HCT116 (cell line): ENCODE data around the gene CRACR2A. TPM values are rescaled to one million over a fixed set of nuclear protein-coding genes. Genes with fewer than 3 reads are reported as not detected.

Experiments
- ATAC-seq: fragments of 200-7000 bp; cut with Tn5 transposase; 2 replicates; pipeline ENCODE4 v1.9.1; 2020; ENCODE audit warnings: mild to moderate bottlenecking, moderate library complexity
- BruUV-seq: library from RNA; stranded (reverse); fragments of 400-500 nt; replicated peaks from 2 replicates; lab custom pipeline; 2021; lab: Mats Ljungman, UMichigan
- CTCF ChIA-PET: fragments of 300-600 bp; sonication (Branson Sonifier 250); formaldehyde crosslinking; loops from one replicate; lab custom pipeline; 2021; ENCODE audit warnings: antibody characterized with exemption; lab: Charles Lee
- POLR2A ChIA-PET: fragments of 300-600, 350-600 bp; sonication (Branson Sonifier 250); formaldehyde crosslinking; loops from one replicate; lab custom pipeline; 2021; ENCODE audit warnings: antibody characterized with exemption; lab: Charles Lee
- RAD21 ChIA-PET, 2 experiments: fragments of 300-600 bp; sonication (Branson Sonifier 250); formaldehyde crosslinking; loops; one replicate each; lab custom pipeline; 2023; ENCODE audit warnings: low total read pairs in 2 of 2; ENCODE audit not compliant: uncharacterized antibody in 2 of 2, unreplicated experiment in 2 of 2, low non-redundant PET in 1 of 2; lab: Charles Lee
- DNase-seq: peaks from one replicate; pipeline ENCODE4 v3.0.0-alpha.2; 2010; ENCODE audit warnings: low read depth, low spot score
- H2AFZ ChIP-seq: fragments of 200-600 bp; shearing (Covaris generic), sonication (generic); 2 replicates; pipeline ENCODE4 v1.6.1; 2017; ENCODE audit warnings: low read depth, mixed run types, mixed read lengths, antibody characterized with exemption, low read length; ENCODE audit not compliant: poor library complexity, severe bottlenecking
- H3K27ac ChIP-seq: 2 replicates; pipeline ENCODE4 v1.5.1; 2012; ENCODE audit warnings: low read depth, low read length
- H3K27me3 ChIP-seq: fragments of 200-600 bp; sonication (generic); 2 replicates; pipeline ENCODE4 v1.6.1; 2016; ENCODE audit warnings: mixed run types, low read length, mixed read lengths; ENCODE audit not compliant: insufficient read depth
- H3K36me3 ChIP-seq, 2 experiments: fragments of 200-500 bp in 1 of 2; fragments of 200-600 bp in 1 of 2; sonication (Bioruptor generic) in 1 of 2; sonication (generic) in 1 of 2; 2 replicates each; pipeline versions ENCODE4 v1.5.1 to v1.6.1; 2014 to 2016; ENCODE audit warnings: low read length in 2 of 2, inconsistent platforms in 1 of 2, mixed read lengths in 1 of 2, mixed run types in 1 of 2; ENCODE audit not compliant: insufficient read depth in 2 of 2, control insufficient read depth in 1 of 2
- H3K4me1 ChIP-seq, 2 experiments: fragments of 200-600 bp in 1 of 2; sonication (generic) in 1 of 2; 2 replicates each; pipeline versions ENCODE4 v1.5.1 to v1.6.1; 2012 to 2017; ENCODE audit warnings: low read length in 2 of 2, inconsistent platforms in 1 of 2, mild to moderate bottlenecking in 1 of 2, mixed read lengths in 1 of 2, mixed run types in 1 of 2, moderate library complexity in 1 of 2; ENCODE audit not compliant: insufficient read depth in 2 of 2, control insufficient read depth in 1 of 2
- H3K4me2 ChIP-seq: fragments of 200-600 bp; sonication (generic); 2 replicates; pipeline ENCODE4 v1.6.1; 2017; ENCODE audit warnings: mixed run types, low read length, mixed read lengths
- H3K4me3 ChIP-seq, 2 experiments: fragments of 200-600 bp in 1 of 2; sonication (generic) in 1 of 2; replicated peaks in 1 of 2; 2 replicates each; pipeline ENCODE4 v1.5.1; 2011 to 2016; ENCODE audit warnings: low read length in 2 of 2, control low read depth in 1 of 2, low read depth in 1 of 2, mild to moderate bottlenecking in 1 of 2, mixed read lengths in 1 of 2, mixed run types in 1 of 2
- H3K79me2 ChIP-seq: fragments of 200-600 bp; sonication (generic); 2 replicates; pipeline ENCODE4 v1.6.1; 2017; ENCODE audit warnings: mild to moderate bottlenecking, mixed run types, low read length, moderate library complexity, mixed read lengths; ENCODE audit not compliant: insufficient read depth
- H3K9ac ChIP-seq: fragments of 200-600 bp; sonication (generic); 2 replicates; pipeline ENCODE4 v1.6.1; 2016; ENCODE audit warnings: low read length, mixed read lengths
- H3K9me2 ChIP-seq: fragments of 200-600 bp; sonication (generic), shearing (Covaris generic); 2 replicates; pipeline ENCODE4 v1.6.1; 2017; ENCODE audit warnings: mixed run types, mild to moderate bottlenecking, moderate library complexity; ENCODE audit not compliant: insufficient read depth
- H3K9me3 ChIP-seq, 2 experiments: fragments of 200-500 bp in 1 of 2; fragments of 200-600 bp in 1 of 2; sonication (Bioruptor generic) in 1 of 2; sonication (generic) in 1 of 2; 2 replicates each; pipeline ENCODE4 v1.6.1; 2014 to 2017; ENCODE audit warnings: low read length in 2 of 2, mixed read lengths in 2 of 2, inconsistent platforms in 1 of 2, low read depth in 1 of 2, mild to moderate bottlenecking in 1 of 2, mixed run types in 1 of 2, moderate library complexity in 1 of 2; ENCODE audit not compliant: control insufficient read depth in 1 of 2, insufficient read depth in 1 of 2
- H4K20me1 ChIP-seq: fragments of 200-600 bp; sonication (generic), shearing (Covaris generic); 2 replicates; pipeline ENCODE4 v1.6.1; 2017; ENCODE audit warnings: mixed run types, mild to moderate bottlenecking, moderate library complexity; ENCODE audit not compliant: insufficient read depth
- ATF3 ChIP-seq: IDR thresholded peaks from 2 replicates; pipeline ENCODE4 v1.6.1; 2012
- CEBPB ChIP-seq: IDR thresholded peaks from 2 replicates; pipeline ENCODE4 v1.6.1; 2012; ENCODE audit warnings: low read depth
- ELF1 ChIP-seq: IDR thresholded peaks from 2 replicates; pipeline ENCODE4 v1.6.1; 2012; ENCODE audit warnings: low read depth, borderline replicate concordance
- FOSL1 ChIP-seq: IDR thresholded peaks from 2 replicates; pipeline ENCODE4 v1.6.1; 2012; ENCODE audit warnings: low read depth
- SIN3A ChIP-seq: IDR thresholded peaks from 2 replicates; pipeline ENCODE4 v1.6.1; 2012; ENCODE audit warnings: low read depth
- SRF ChIP-seq: IDR thresholded peaks from 2 replicates; pipeline ENCODE4 v1.6.1; 2012; ENCODE audit warnings: low read depth
- TCF7L2 ChIP-seq: IDR thresholded peaks from 2 replicates; pipeline ENCODE4 v1.7.0; 2011; ENCODE audit warnings: borderline replicate concordance, inconsistent platforms; ENCODE audit not compliant: insufficient read depth, insufficient read length; ENCODE audit errors: extremely low read depth
- ZFX ChIP-seq: fragments of 450-650 bp; IDR thresholded peaks from 2 replicates; pipeline ENCODE4 v1.6.1; 2017
- ZNF274 ChIP-seq: fragments of 200-500 bp; sonication (Bioruptor generic); IDR thresholded peaks from 2 replicates; pipeline ENCODE4 v1.6.1; 2014; ENCODE audit warnings: mild to moderate bottlenecking, low read depth, low read length, inconsistent platforms
- intact Hi-C: fragments of 100-400 bp; cut with micrococcal nuclease; formaldehyde crosslinking; loops from 2 replicates; pipeline ENCODE4 v1.10.0; 2022
- total RNA-seq: library from RNA; stranded (reverse); gene quantifications from one replicate; pipeline ENCODE4 v1.2.1, GENCODE V29; 2021; ENCODE audit not compliant: unreplicated experiment
- TF ChIP-seq, protein P1 (sequence below), 3 experiments: fragments of 200-600 bp in 1 of 3; sonication (generic) in 1 of 3; IDR thresholded peaks in 2 of 3; conservative IDR thresholded peaks in 1 of 3; 2 replicates each; pipeline ENCODE4 v1.5.1; 2012 to 2017; ENCODE audit warnings: low read depth in 2 of 3, low read length in 2 of 3, antibody characterized with exemption in 1 of 3, borderline replicate concordance in 1 of 3, control low read depth in 1 of 3, mild to moderate bottlenecking in 1 of 3, mixed read lengths in 1 of 3, mixed run types in 1 of 3, moderate library complexity in 1 of 3; ENCODE audit not compliant: insufficient read depth in 1 of 3
- TF ChIP-seq, protein P2 (sequence below): IDR thresholded peaks from 2 replicates; pipeline ENCODE4 v1.6.1; 2012
- TF ChIP-seq, protein P3 (sequence below): IDR thresholded peaks from 2 replicates; pipeline ENCODE4 v1.6.1; 2012; ENCODE audit warnings: low read depth

The CRACR2A gene
- total RNA-seq, 1 experiment from 2014 or later, result 18.4 TPM

GRCh38 chr12:3607039-3607720 is 145.7 kb downstream of the CRACR2A start:
- no peaks in the 10 kb centered on the region for H3K9me3 ChIP-seq
- no peaks in the 10 kb centered on the region for H3K4me1 ChIP-seq
- H3K27ac ChIP-seq, result no peak overlapping the region
- no peaks in the 10 kb centered on the region for H3K79me2 ChIP-seq
- no TSS peak for BruUV-seq
- ChIA-PET CTCF (interaction anchor here (1.5 kb wide), 1 partner anchor 307 kb away, joined by 4 read pairs; no protein-coding TSS in a partner anchor), RAD21 (no interaction called here), POLR2A (no interaction called here)
- H3K36me3 ChIP-seq, result no peaks in the 10 kb centered on the region
- ATAC-seq (no peak), DNase-seq (no peak)
- no peaks in the 10 kb centered on the region; the same call in 1 of the 2 replicates for H3K27me3 ChIP-seq
- no peak overlapping the region for H2AFZ ChIP-seq
- H3K9me2 ChIP-seq, result no peaks in the 10 kb centered on the region
- no peak overlapping the region for H3K4me3 ChIP-seq
- no peak overlapping the region for H3K4me2 ChIP-seq
- H4K20me1 ChIP-seq, result no peaks in the 10 kb centered on the region
- no peak for TF ChIP-seq CEBPB
- no peak for TF ChIP-seq ATF3
- TF ChIP-seq ZFX, result no peak
- TF ChIP-seq FOSL1, result no peak
- TF ChIP-seq, protein P1, sequence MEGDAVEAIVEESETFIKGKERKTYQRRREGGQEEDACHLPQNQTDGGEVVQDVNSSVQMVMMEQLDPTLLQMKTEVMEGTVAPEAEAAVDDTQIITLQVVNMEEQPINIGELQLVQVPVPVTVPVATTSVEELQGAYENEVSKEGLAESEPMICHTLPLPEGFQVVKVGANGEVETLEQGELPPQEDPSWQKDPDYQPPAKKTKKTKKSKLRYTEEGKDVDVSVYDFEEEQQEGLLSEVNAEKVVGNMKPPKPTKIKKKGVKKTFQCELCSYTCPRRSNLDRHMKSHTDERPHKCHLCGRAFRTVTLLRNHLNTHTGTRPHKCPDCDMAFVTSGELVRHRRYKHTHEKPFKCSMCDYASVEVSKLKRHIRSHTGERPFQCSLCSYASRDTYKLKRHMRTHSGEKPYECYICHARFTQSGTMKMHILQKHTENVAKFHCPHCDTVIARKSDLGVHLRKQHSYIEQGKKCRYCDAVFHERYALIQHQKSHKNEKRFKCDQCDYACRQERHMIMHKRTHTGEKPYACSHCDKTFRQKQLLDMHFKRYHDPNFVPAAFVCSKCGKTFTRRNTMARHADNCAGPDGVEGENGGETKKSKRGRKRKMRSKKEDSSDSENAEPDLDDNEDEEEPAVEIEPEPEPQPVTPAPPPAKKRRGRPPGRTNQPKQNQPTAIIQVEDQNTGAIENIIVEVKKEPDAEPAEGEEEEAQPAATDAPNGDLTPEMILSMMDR (IDR thresholded peaks at IDR 0.05 in 2 of 3, conservative IDR thresholded peaks at IDR 0.05 in 1 of 3; ENCODE audit: borderline replicate concordance in 1 of 3, insufficient read depth in 1 of 3, low read depth in 2 of 3, low read length in 2 of 3), result no peak
- TF ChIP-seq ELF1, result no peak
- TF ChIP-seq, protein P2, sequence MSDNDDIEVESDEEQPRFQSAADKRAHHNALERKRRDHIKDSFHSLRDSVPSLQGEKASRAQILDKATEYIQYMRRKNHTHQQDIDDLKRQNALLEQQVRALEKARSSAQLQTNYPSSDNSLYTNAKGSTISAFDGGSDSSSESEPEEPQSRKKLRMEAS, result no peak
- TF ChIP-seq SIN3A, result no peak
- TF ChIP-seq, protein P3, sequence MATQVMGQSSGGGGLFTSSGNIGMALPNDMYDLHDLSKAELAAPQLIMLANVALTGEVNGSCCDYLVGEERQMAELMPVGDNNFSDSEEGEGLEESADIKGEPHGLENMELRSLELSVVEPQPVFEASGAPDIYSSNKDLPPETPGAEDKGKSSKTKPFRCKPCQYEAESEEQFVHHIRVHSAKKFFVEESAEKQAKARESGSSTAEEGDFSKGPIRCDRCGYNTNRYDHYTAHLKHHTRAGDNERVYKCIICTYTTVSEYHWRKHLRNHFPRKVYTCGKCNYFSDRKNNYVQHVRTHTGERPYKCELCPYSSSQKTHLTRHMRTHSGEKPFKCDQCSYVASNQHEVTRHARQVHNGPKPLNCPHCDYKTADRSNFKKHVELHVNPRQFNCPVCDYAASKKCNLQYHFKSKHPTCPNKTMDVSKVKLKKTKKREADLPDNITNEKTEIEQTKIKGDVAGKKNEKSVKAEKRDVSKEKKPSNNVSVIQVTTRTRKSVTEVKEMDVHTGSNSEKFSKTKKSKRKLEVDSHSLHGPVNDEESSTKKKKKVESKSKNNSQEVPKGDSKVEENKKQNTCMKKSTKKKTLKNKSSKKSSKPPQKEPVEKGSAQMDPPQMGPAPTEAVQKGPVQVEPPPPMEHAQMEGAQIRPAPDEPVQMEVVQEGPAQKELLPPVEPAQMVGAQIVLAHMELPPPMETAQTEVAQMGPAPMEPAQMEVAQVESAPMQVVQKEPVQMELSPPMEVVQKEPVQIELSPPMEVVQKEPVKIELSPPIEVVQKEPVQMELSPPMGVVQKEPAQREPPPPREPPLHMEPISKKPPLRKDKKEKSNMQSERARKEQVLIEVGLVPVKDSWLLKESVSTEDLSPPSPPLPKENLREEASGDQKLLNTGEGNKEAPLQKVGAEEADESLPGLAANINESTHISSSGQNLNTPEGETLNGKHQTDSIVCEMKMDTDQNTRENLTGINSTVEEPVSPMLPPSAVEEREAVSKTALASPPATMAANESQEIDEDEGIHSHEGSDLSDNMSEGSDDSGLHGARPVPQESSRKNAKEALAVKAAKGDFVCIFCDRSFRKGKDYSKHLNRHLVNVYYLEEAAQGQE, result no peak
- TF ChIP-seq TCF7L2, result no peak
- no peak for TF ChIP-seq SRF
- no peak for TF ChIP-seq ZNF274
- H3K9ac ChIP-seq, result no peak overlapping the region
- intact Hi-C loops, result no loop called here
